K562 (cell line): ENCODE measurements around the gene NXF1. TPM values are rescaled to one million over a fixed set of nuclear protein-coding genes. Genes with fewer than 3 reads are reported as not detected.

Experiments used
- BRCA1 ChIP-seq, 2 experiments: fragments of 450-650 bp in 1 of 2; sonication (generic) in 1 of 2; formaldehyde crosslinking in 1 of 2; IDR thresholded peaks; 2 replicates each; pipeline versions ENCODE4 v1.5.0 to v1.6.1; 2017 to 2020; ENCODE audit warnings: mild to moderate bottlenecking in 1 of 2, missing genetic modification reagents in 1 of 2
- COPS2 ChIP-seq: fragments of 450-650 bp; conservative IDR thresholded peaks from 2 replicates; pipeline ENCODE4 v1.6.1; 2016; ENCODE audit warnings: mild to moderate bottlenecking, moderate library complexity
- CTBP1 ChIP-seq: fragments of 450-650 bp; IDR thresholded peaks from 2 replicates; pipeline ENCODE4 v1.6.1; 2016; ENCODE audit warnings: borderline replicate concordance
- LARP7 ChIP-seq: fragments of 450-650 bp; IDR thresholded peaks from 2 replicates; pipeline ENCODE4 v1.6.1; 2016
- NR2C2 ChIP-seq, 2 experiments: fragments of 200-800 bp in 1 of 2; sonication (Bioruptor generic) in 1 of 2; sonication (generic) in 1 of 2; formaldehyde crosslinking in 1 of 2; IDR thresholded peaks; 2 replicates each; pipeline versions ENCODE4 v1.6.1 to v1.8.0; 2016 to 2022; ENCODE audit warnings: mild to moderate bottlenecking in 1 of 2, missing compliant biosample characterization in 1 of 2, missing genetic modification characterization in 1 of 2, missing genetic modification reagents in 1 of 2
- NRF1 ChIP-seq, 2 experiments: fragments of 450-650 bp; IDR thresholded peaks in 1 of 2; conservative IDR thresholded peaks in 1 of 2; 2 replicates each; pipeline ENCODE4 v1.6.1; 2014; ENCODE audit warnings: mild to moderate bottlenecking in 2 of 2
- POLR2B ChIP-seq: fragments of 450-650 bp; IDR thresholded peaks from 2 replicates; pipeline ENCODE4 v1.6.1; 2018; ENCODE audit warnings: low read depth; ENCODE audit not compliant: partially characterized antibody
- TFAM ChIP-seq: fragments of 250-450 bp; sonication (Bioruptor Pico); conservative IDR thresholded peaks from 2 replicates; pipeline ENCODE4 v1.5.0; 2021; ENCODE audit warnings: mild to moderate bottlenecking, moderate library complexity
- TGIF2 ChIP-seq: sonication (generic); formaldehyde crosslinking; IDR thresholded peaks from 2 replicates; pipeline ENCODE4 v1.8.1; 2022; ENCODE audit warnings: mild to moderate bottlenecking, missing genetic modification reagents, moderate library complexity
- TOE1 ChIP-seq, 2 experiments: fragments of 450-650 bp in 1 of 2; sonication (generic) in 1 of 2; formaldehyde crosslinking in 1 of 2; IDR thresholded peaks; 2 replicates each; pipeline versions ENCODE4 v1.7.1 to v1.8.0; 2016 to 2022; ENCODE audit warnings: borderline replicate concordance in 2 of 2, mild to moderate bottlenecking in 2 of 2, antibody characterized with exemption in 1 of 2, inconsistent platforms in 1 of 2, low read depth in 1 of 2, missing genetic modification reagents in 1 of 2, moderate library complexity in 1 of 2
- U2AF2 ChIP-seq: fragments of 200-400 bp; formaldehyde crosslinking; optimal IDR thresholded peaks from 2 replicates; pipeline ENCODE3; 2017; ENCODE audit warnings: low read depth, mild to moderate bottlenecking, low read length
- ZKSCAN8 ChIP-seq: fragments of 200-800 bp; sonication (Bioruptor generic); IDR thresholded peaks from 2 replicates; pipeline ENCODE4 v1.6.1; 2016; ENCODE audit warnings: missing genetic modification characterization, missing compliant biosample characterization
- ZNF146 ChIP-seq: IDR thresholded peaks from one replicate; pipeline ENCODE4 v1.6.1; 2018; ENCODE audit warnings: missing compliant biosample characterization; ENCODE audit not compliant: unreplicated experiment
- ZNF445 ChIP-seq: fragments of 250-450 bp; sonication (Bioruptor Pico); IDR thresholded peaks from 2 replicates; pipeline ENCODE4 v1.4.0; 2020; ENCODE audit warnings: low read depth, mild to moderate bottlenecking, moderate library complexity
- ZNF695 ChIP-seq: fragments of 450-650 bp; formaldehyde crosslinking; IDR thresholded peaks from 2 replicates; pipeline ENCODE4 v1.4.0; 2020; ENCODE audit warnings: mild to moderate bottlenecking, moderate library complexity
- polyA plus RNA-seq, 8 experiments: library from polyadenylated mRNA; depleted of rRNA in 4 of 8; stranded (reverse) in 5 of 8; unstranded in 3 of 8; fragments of >200 nt; fragmentation: Nextera tagmentation in 2 of 8; fragmentation: Illumina TruSeq in 1 of 8; extraction: Ambion mirVana in 2 of 8; extraction: Trizol in 1 of 8; gene quantifications; 2 replicates each; pipeline versions ENCODE4 v1.2.1 to v1.2.3, GENCODE V29; 2011 to 2014; ENCODE audit warnings: inconsistent platforms in 1 of 8, missing spikeins in 1 of 8
- total RNA-seq, 7 experiments: library from RNA; depleted of rRNA in 6 of 7; stranded (reverse); fragments of >200 nt in 6 of 7; fragmentation: Illumina TruSeq in 2 of 7; extraction: Trizol in 2 of 7; gene quantifications; 2 replicates each; pipeline versions ENCODE4 v1.2.1 to v1.2.3, GENCODE V29; 2011 to 2021; ENCODE audit warnings: low replicate concordance in 1 of 7
- TF ChIP-seq, protein P1 (sequence below), 2 experiments: fragments of 200-800 bp in 1 of 2; sonication (Bioruptor generic) in 1 of 2; sonication (generic) in 1 of 2; formaldehyde crosslinking in 1 of 2; IDR thresholded peaks in 1 of 2; conservative IDR thresholded peaks in 1 of 2; 2 replicates each; pipeline versions ENCODE4 v1.5.0 to v1.6.1; 2016 to 2020; ENCODE audit warnings: missing compliant biosample characterization in 1 of 2, missing genetic modification characterization in 1 of 2, missing genetic modification reagents in 1 of 2
- TF ChIP-seq, protein P2 (sequence below): sonication (generic); formaldehyde crosslinking; IDR thresholded peaks from 2 replicates; pipeline ENCODE4 v1.4.0; 2020; ENCODE audit warnings: mild to moderate bottlenecking, missing genetic modification reagents
- TF ChIP-seq, protein P3 (sequence below): fragments of 250-450 bp; sonication (Bioruptor Pico); IDR thresholded peaks from 2 replicates; pipeline ENCODE4 v1.8.0; 2021; ENCODE audit warnings: moderate library complexity, mild to moderate bottlenecking, inconsistent platforms
- TF ChIP-seq, protein P4 (sequence below), 2 experiments: fragments of 450-650 bp in 1 of 2; sonication (generic) in 1 of 2; formaldehyde crosslinking in 1 of 2; IDR thresholded peaks in 1 of 2; conservative IDR thresholded peaks in 1 of 2; 2 replicates each; pipeline versions ENCODE4 v1.6.1 to v1.8.1; 2016 to 2023; ENCODE audit warnings: mild to moderate bottlenecking in 2 of 2, moderate library complexity in 2 of 2, inconsistent platforms in 1 of 2, missing genetic modification reagents in 1 of 2

Gene NXF1
- total and polyA plus RNA-seq, 9 of the 15 experiments (the other 6 are each of a cell fraction or from before 2014, with no cell fraction given), result 18.1 to 98.3 (median 35.8) TPM

DNA sequence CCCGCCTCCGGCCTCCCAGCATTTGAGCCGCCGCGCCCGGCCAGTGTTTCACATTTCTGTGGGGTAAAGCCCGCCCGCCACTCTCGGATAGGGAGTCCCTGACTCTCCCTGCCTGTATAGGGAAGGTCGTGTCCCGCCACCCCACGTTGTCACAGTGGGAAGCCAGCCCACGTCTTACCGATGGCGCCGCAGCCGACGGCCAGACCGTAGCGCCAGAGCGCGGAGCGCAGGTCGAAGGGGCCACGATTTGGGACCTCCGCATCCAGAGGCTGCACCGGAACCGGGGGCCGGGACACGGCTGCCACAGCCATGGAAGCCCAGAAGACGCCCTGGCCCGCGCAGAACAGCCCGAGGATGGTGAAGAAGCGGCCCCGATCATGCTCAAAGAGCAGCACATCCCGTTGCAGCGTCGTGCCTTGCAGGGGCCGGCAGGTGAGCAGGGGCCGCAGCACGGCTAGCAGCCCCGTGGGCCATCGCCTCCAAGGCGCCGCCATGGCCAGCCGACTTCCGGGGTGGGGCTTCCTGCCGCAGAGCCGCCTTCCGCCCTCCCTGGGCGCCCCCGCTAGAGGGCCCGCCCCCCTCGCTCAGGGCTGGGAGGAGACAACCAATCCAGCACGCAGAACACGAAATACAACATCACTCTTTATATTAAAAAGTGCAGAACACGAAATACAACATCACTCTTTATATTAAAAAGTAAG, 13.6 kb downstream of the NXF1 start, which contains the start of gene TMEM223 (continued):
- TF ChIP-seq NRF1 (conservative IDR thresholded peaks at IDR 0.05 in 1 of 2, IDR thresholded peaks at IDR 0.05 in 1 of 2), result peak; percentile 38 to 42; a peak in 3 of 4 replicates
- TF ChIP-seq, protein P1, sequence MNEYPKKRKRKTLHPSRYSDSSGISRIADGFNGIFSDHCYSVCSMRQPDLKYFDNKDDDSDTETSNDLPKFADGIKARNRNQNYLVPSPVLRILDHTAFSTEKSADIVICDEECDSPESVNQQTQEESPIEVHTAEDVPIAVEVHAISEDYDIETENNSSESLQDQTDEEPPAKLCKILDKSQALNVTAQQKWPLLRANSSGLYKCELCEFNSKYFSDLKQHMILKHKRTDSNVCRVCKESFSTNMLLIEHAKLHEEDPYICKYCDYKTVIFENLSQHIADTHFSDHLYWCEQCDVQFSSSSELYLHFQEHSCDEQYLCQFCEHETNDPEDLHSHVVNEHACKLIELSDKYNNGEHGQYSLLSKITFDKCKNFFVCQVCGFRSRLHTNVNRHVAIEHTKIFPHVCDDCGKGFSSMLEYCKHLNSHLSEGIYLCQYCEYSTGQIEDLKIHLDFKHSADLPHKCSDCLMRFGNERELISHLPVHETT (CRISPR knock-in tag; conservative IDR thresholded peaks at IDR 0.05 in 1 of 2, IDR thresholded peaks at IDR 0.05 in 1 of 2), result no peak
- TF ChIP-seq U2AF2, result no peak
- no peak for TF ChIP-seq ZNF445 (CRISPR knock-in tag)
- TF ChIP-seq NR2C2 (CRISPR knock-in tag; IDR thresholded peaks at IDR 0.05), result no peak; the same call in 1 of the 2 replicates
- peak; percentile 40; the same call in 1 of the 2 replicates for TF ChIP-seq NR2C2 (tag; IDR thresholded peaks at IDR 0.05)
- TF ChIP-seq, protein P2, sequence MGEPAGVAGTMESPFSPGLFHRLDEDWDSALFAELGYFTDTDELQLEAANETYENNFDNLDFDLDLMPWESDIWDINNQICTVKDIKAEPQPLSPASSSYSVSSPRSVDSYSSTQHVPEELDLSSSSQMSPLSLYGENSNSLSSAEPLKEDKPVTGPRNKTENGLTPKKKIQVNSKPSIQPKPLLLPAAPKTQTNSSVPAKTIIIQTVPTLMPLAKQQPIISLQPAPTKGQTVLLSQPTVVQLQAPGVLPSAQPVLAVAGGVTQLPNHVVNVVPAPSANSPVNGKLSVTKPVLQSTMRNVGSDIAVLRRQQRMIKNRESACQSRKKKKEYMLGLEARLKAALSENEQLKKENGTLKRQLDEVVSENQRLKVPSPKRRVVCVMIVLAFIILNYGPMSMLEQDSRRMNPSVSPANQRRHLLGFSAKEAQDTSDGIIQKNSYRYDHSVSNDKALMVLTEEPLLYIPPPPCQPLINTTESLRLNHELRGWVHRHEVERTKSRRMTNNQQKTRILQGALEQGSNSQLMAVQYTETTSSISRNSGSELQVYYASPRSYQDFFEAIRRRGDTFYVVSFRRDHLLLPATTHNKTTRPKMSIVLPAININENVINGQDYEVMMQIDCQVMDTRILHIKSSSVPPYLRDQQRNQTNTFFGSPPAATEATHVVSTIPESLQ (CRISPR knock-in tag), result no peak; the same call in 1 of the 2 replicates
- peak; percentile 58 for TF ChIP-seq CTBP1
- no peak for TF ChIP-seq LARP7
- no peak for TF ChIP-seq COPS2
- TF ChIP-seq TGIF2 (CRISPR knock-in tag), result no peak
- TF ChIP-seq TOE1 (IDR thresholded peaks at IDR 0.05; ENCODE audit: borderline replicate concordance), result peak; percentile 48; the same call in 1 of the 2 replicates
- no peak for TF ChIP-seq TOE1 (CRISPR knock-in tag; IDR thresholded peaks at IDR 0.05; ENCODE audit: borderline replicate concordance, low read depth)
- no peak for TF ChIP-seq ZKSCAN8 (CRISPR knock-in tag)
- no peak for TF ChIP-seq TFAM
- TF ChIP-seq, protein P3, sequence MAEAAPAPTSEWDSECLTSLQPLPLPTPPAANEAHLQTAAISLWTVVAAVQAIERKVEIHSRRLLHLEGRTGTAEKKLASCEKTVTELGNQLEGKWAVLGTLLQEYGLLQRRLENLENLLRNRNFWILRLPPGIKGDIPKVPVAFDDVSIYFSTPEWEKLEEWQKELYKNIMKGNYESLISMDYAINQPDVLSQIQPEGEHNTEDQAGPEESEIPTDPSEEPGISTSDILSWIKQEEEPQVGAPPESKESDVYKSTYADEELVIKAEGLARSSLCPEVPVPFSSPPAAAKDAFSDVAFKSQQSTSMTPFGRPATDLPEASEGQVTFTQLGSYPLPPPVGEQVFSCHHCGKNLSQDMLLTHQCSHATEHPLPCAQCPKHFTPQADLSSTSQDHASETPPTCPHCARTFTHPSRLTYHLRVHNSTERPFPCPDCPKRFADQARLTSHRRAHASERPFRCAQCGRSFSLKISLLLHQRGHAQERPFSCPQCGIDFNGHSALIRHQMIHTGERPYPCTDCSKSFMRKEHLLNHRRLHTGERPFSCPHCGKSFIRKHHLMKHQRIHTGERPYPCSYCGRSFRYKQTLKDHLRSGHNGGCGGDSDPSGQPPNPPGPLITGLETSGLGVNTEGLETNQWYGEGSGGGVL (CRISPR knock-in tag), result no peak
- TF ChIP-seq, protein P4, sequence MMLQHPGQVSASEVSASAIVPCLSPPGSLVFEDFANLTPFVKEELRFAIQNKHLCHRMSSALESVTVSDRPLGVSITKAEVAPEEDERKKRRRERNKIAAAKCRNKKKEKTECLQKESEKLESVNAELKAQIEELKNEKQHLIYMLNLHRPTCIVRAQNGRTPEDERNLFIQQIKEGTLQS (IDR thresholded peaks at IDR 0.05), result no peak
- TF ChIP-seq, protein P4 (CRISPR knock-in tag; conservative IDR thresholded peaks at IDR 0.05), result no peak; the same call in 1 of the 2 replicates
- TF ChIP-seq ZNF695 (CRISPR knock-in tag), result no peak
- no peak for TF ChIP-seq ZNF146 (CRISPR knock-in tag)
- TF ChIP-seq POLR2B, result peak; percentile 92
- TF ChIP-seq BRCA1 (IDR thresholded peaks at IDR 0.05), result no peak
- TF ChIP-seq BRCA1 (CRISPR knock-in tag; IDR thresholded peaks at IDR 0.05), result no peak
